Liver (tissue), 9 donors: ENCODE results near the gene TRMT1L. TPM values are rescaled to one million over a fixed set of nuclear protein-coding genes. Genes with fewer than 3 reads are reported as not detected.

ENCODE experiments used
- DNase-seq: peaks from one replicate; pipeline ENCODE4 v3.0.0-alpha.2; 2017; ENCODE audit warnings: low spot score
- H3K27ac ChIP-seq, 2 donors: one replicate each; pipeline ENCODE4 v1.7.0; 2013; ENCODE audit warnings: inconsistent platforms in 2 of 2, low read length in 2 of 2, control low read depth in 1 of 2, low read depth in 1 of 2, mild to moderate bottlenecking in 1 of 2
- H3K27me3 ChIP-seq, 4 donors: one replicate each; pipeline versions ENCODE4 v1.6.1 to v1.7.0; 2013; ENCODE audit warnings: low read length in 3 of 4, inconsistent platforms in 1 of 4, mild to moderate bottlenecking in 1 of 4, moderate library complexity in 1 of 4; ENCODE audit not compliant: control insufficient read depth in 4 of 4, insufficient read depth in 4 of 4
- H3K36me3 ChIP-seq, 4 donors: one replicate each; pipeline versions ENCODE4 v1.6.1 to v1.7.0; 2013; ENCODE audit warnings: low read length in 3 of 4, mild to moderate bottlenecking in 3 of 4, low read depth in 1 of 4, moderate library complexity in 1 of 4; ENCODE audit not compliant: control insufficient read depth in 4 of 4, insufficient read depth in 3 of 4
- H3K4me1 ChIP-seq, 4 donors: one replicate each; pipeline versions ENCODE4 v1.6.1 to v1.7.0; 2013; ENCODE audit warnings: low read length in 3 of 4, mild to moderate bottlenecking in 3 of 4, moderate library complexity in 1 of 4; ENCODE audit not compliant: control insufficient read depth in 4 of 4, insufficient read depth in 4 of 4
- H3K4me3 ChIP-seq, 3 donors: one replicate each; pipeline versions ENCODE4 v1.6.1 to v1.7.0; 2013; ENCODE audit warnings: low read length in 3 of 3, control low read depth in 1 of 3, low read depth in 1 of 3, mild to moderate bottlenecking in 1 of 3
- H3K9ac ChIP-seq, 2 donors: one replicate each; pipeline ENCODE4 v1.7.0; 2013; ENCODE audit warnings: low read length in 2 of 2, mild to moderate bottlenecking in 2 of 2, moderate library complexity in 2 of 2, control low read depth in 1 of 2, low read depth in 1 of 2
- H3K9me3 ChIP-seq, 4 donors: one replicate each; pipeline versions ENCODE4 v1.6.1 to v1.7.0; 2013; ENCODE audit warnings: low read length in 3 of 4; ENCODE audit not compliant: control insufficient read depth in 4 of 4
- ATF3 ChIP-seq: IDR thresholded peaks from 2 replicates; pipeline ENCODE4 v1.6.1; 2016; ENCODE audit warnings: antibody characterized with exemption
- CTCF ChIP-seq: fragments of 150-350 bp; IDR thresholded peaks from 2 replicates; pipeline ENCODE4 v1.5.1; 2017; ENCODE audit warnings: improper control_type of control experiment, low read depth, low read length; ENCODE audit not compliant: missing input control
- EGR1 ChIP-seq, 2 donors: IDR thresholded peaks; 2 replicates each; pipeline ENCODE4 v1.6.1; 2016 to 2018; ENCODE audit warnings: antibody characterized with exemption in 2 of 2, low read depth in 2 of 2
- FOXA1 ChIP-seq: IDR thresholded peaks from 2 replicates; pipeline ENCODE4 v1.6.1; 2016; ENCODE audit warnings: antibody characterized with exemption
- GABPA ChIP-seq, 2 donors: IDR thresholded peaks in 1 of 2; conservative IDR thresholded peaks in 1 of 2; 2 replicates each; pipeline ENCODE4 v1.6.1; 2016; ENCODE audit warnings: antibody characterized with exemption in 2 of 2, mild to moderate bottlenecking in 1 of 2, moderate library complexity in 1 of 2
- HNF4A ChIP-seq, 2 donors: conservative IDR thresholded peaks; 2 replicates each; pipeline ENCODE4 v1.6.1; 2016; ENCODE audit warnings: antibody characterized with exemption in 2 of 2, mild to moderate bottlenecking in 2 of 2
- HNF4G ChIP-seq: IDR thresholded peaks from 2 replicates; pipeline ENCODE4 v1.6.1; 2016; ENCODE audit warnings: antibody characterized with exemption
- JUND ChIP-seq, 2 donors: IDR thresholded peaks; 2 replicates each; pipeline ENCODE4 v1.6.1; 2016; ENCODE audit warnings: antibody characterized with exemption in 2 of 2
- MAX ChIP-seq: IDR thresholded peaks from 2 replicates; pipeline ENCODE4 v1.6.1; 2016; ENCODE audit warnings: antibody characterized with exemption
- NR2F2 ChIP-seq: IDR thresholded peaks from 2 replicates; pipeline ENCODE4 v1.6.1; 2016; ENCODE audit warnings: antibody characterized with exemption
- RAD21 ChIP-seq, 2 donors: IDR thresholded peaks; 2 replicates each; pipeline ENCODE4 v1.6.1; 2016; ENCODE audit warnings: antibody characterized with exemption in 2 of 2, mild to moderate bottlenecking in 2 of 2
- REST ChIP-seq: IDR thresholded peaks from 2 replicates; pipeline ENCODE4 v1.6.1; 2016; ENCODE audit warnings: antibody characterized with exemption, mild to moderate bottlenecking
- RXRA ChIP-seq, 2 donors: IDR thresholded peaks; 2 replicates each; pipeline ENCODE4 v1.6.1; 2017 to 2018; ENCODE audit warnings: antibody characterized with exemption in 2 of 2, mild to moderate bottlenecking in 1 of 2
- SP1 ChIP-seq: IDR thresholded peaks from 2 replicates; pipeline ENCODE4 v1.6.1; 2018; ENCODE audit warnings: antibody characterized with exemption, mild to moderate bottlenecking
- TAF1 ChIP-seq: conservative IDR thresholded peaks from 2 replicates; pipeline ENCODE4 v1.6.1; 2016; ENCODE audit warnings: antibody characterized with exemption, mild to moderate bottlenecking
- YY1 ChIP-seq: IDR thresholded peaks from 2 replicates; pipeline ENCODE4 v1.6.1; 2016; ENCODE audit warnings: antibody characterized with exemption, mild to moderate bottlenecking
- ZBTB33 ChIP-seq: IDR thresholded peaks from 2 replicates; pipeline ENCODE4 v1.6.1; 2016; ENCODE audit warnings: antibody characterized with exemption
- WGBS: extraction: QIAGEN DNeasy Blood & Tissue Kit; methylation state at CpG from one replicate; pipeline ENCODE4 v1.1.7; 2013; 5-methylcytosine and 5-hydroxymethylcytosine counted together
- polyA plus RNA-seq, 2 donors: library from polyadenylated mRNA; stranded (reverse) in 1 of 2; unstranded in 1 of 2; fragments of 200-250 nt in 1 of 2; fragments of >200 nt in 1 of 2; fragmentation: Nextera tagmentation in 1 of 2; extraction: Ambion mirVana in 1 of 2; gene quantifications; one replicate each; pipeline versions ENCODE4 v1.2.1 to v1.2.3, GENCODE V29; 2013 to 2015
- total RNA-seq, 2 donors: library from RNA; depleted of rRNA; stranded (reverse); fragments of >200 nt; gene quantifications; one replicate each; pipeline ENCODE4 v1.2.3, GENCODE V29; 2014
- donor health status: healthy.
- donor health status: healthy.
- donor health status: healthy.
- donor health status: healthy.
- donor health status: healthy.

The TRMT1L gene
- total and polyA plus RNA-seq, 4 donors, result 4.3 to 33.9 (median 9.9) TPM

- peak; percentile 66 for DNase-seq
Observed at GRCh38 chr1:185170291-185170848, 13.6 kb upstream of the TRMT1L start.

More at GRCh38 chr1:185170291-185170848, 13.6 kb upstream of the TRMT1L start:
- no peak for TF ChIP-seq TAF1
- no peak for TF ChIP-seq ZBTB33
- peak; percentile 33 for TF ChIP-seq CTCF
- no peak for TF ChIP-seq NR2F2
- TF ChIP-seq RAD21 (IDR thresholded peaks at IDR 0.05), result peak; percentile 77 to 85
- TF ChIP-seq ATF3, result no peak
- no peak for TF ChIP-seq EGR1 (IDR thresholded peaks at IDR 0.05; ENCODE audit: low read depth in 2 of 2)
- no peak for TF ChIP-seq SP1
- no peak for TF ChIP-seq GABPA (IDR thresholded peaks at IDR 0.05 in 1 of 2, conservative IDR thresholded peaks at IDR 0.05 in 1 of 2)
- no peak for TF ChIP-seq RXRA (IDR thresholded peaks at IDR 0.05)
- no peak for TF ChIP-seq MAX
- no peak for TF ChIP-seq FOXA1
- TF ChIP-seq YY1, result no peak
- TF ChIP-seq JUND (IDR thresholded peaks at IDR 0.05), result no peak
- TF ChIP-seq HNF4A (conservative IDR thresholded peaks at IDR 0.05), result no peak
- TF ChIP-seq HNF4G, result no peak
- TF ChIP-seq REST, result no peak
- 38% methylated on average over 5 of the region's 5 CpGs for WGBS
- Histone ChIP-seq H3K9me3 (no peaks in the 10 kb centered on the region), H3K27ac (no peak overlapping the region), H3K9ac (no peak overlapping the region), H3K4me1 (no peaks in the 10 kb centered on the region), H3K36me3 (peaks cover 0 to 12% (median 7%) of the 10 kb centered on the region in 4 donors), H3K27me3 (no peaks in the 10 kb centered on the region), H3K4me3 (no peak overlapping the region)
